HepG2 (cell line): ENCODE measurements around the gene PHLDB1. TPM values are rescaled to one million over a fixed set of nuclear protein-coding genes. Genes with fewer than 3 reads are reported as not detected.

Experiments used
- CENPX ChIP-seq: sonication (generic); formaldehyde crosslinking; IDR thresholded peaks from 2 replicates; pipeline ENCODE4 v1.9.0; 2021; ENCODE audit warnings: mild to moderate bottlenecking, missing genetic modification reagents, moderate library complexity
- HDAC1 ChIP-seq: sonication (generic); formaldehyde crosslinking; IDR thresholded peaks from 2 replicates; pipeline ENCODE4 v1.5.1; 2020; ENCODE audit warnings: mild to moderate bottlenecking, missing genetic modification reagents
- HHEX ChIP-seq: IDR thresholded peaks from 2 replicates; pipeline ENCODE4 v1.6.1; 2016; ENCODE audit warnings: control low read depth
- HNF4A ChIP-seq: sonication (generic); formaldehyde crosslinking; IDR thresholded peaks from 2 replicates; pipeline ENCODE4 v1.4.0; 2020; ENCODE audit warnings: missing genetic modification reagents
- JUNB ChIP-seq: sonication (generic); formaldehyde crosslinking; IDR thresholded peaks from 2 replicates; pipeline ENCODE4 v1.8.0; 2022; ENCODE audit warnings: missing genetic modification reagents, mild to moderate bottlenecking, borderline replicate concordance
- KMT2B ChIP-seq: IDR thresholded peaks from 2 replicates; pipeline ENCODE4 v1.6.1; 2016; ENCODE audit warnings: missing genetic modification reagents, missing compliant biosample characterization
- MEF2D ChIP-seq: sonication (generic); formaldehyde crosslinking; IDR thresholded peaks from 2 replicates; pipeline ENCODE4 v1.5.1; 2020; ENCODE audit warnings: mild to moderate bottlenecking, missing genetic modification reagents
- PAF1 ChIP-seq: IDR thresholded peaks from 2 replicates; pipeline ENCODE4 v1.6.1; 2016; ENCODE audit warnings: missing genetic modification reagents, missing compliant biosample characterization
- PAWR ChIP-seq: sonication (generic); formaldehyde crosslinking; IDR thresholded peaks from 2 replicates; pipeline ENCODE4 v1.4.0; 2020; ENCODE audit warnings: missing genetic modification reagents, mild to moderate bottlenecking, borderline replicate concordance
- SMAD1 ChIP-seq: sonication (generic); formaldehyde crosslinking; IDR thresholded peaks from 2 replicates; pipeline ENCODE4 v1.4.0; 2020; ENCODE audit warnings: missing genetic modification reagents, low read depth, mild to moderate bottlenecking, borderline replicate concordance
- TOPORS ChIP-seq: sonication (generic); formaldehyde crosslinking; IDR thresholded peaks from 2 replicates; pipeline ENCODE4 v1.8.0; 2023; ENCODE audit warnings: mild to moderate bottlenecking, missing genetic modification reagents
- USF2 ChIP-seq, 2 experiments: sonication (generic) in 1 of 2; formaldehyde crosslinking in 1 of 2; IDR thresholded peaks; 2 replicates each; pipeline versions ENCODE4 v1.5.1 to v1.6.1; 2011 to 2020; ENCODE audit warnings: borderline replicate concordance in 1 of 2, low read depth in 1 of 2, low read length in 1 of 2, mild to moderate bottlenecking in 1 of 2, missing genetic modification reagents in 1 of 2, moderate library complexity in 1 of 2
- ZBTB34 ChIP-seq: sonication (generic); formaldehyde crosslinking; IDR thresholded peaks from 2 replicates; pipeline ENCODE4 v1.8.0; 2022; ENCODE audit warnings: mild to moderate bottlenecking, missing genetic modification reagents
- ZFP37 ChIP-seq: sonication (generic); formaldehyde crosslinking; IDR thresholded peaks from 2 replicates; pipeline ENCODE4 v1.4.0; 2020; ENCODE audit warnings: missing genetic modification reagents, borderline replicate concordance
- ZMYM2 ChIP-seq: sonication (generic); formaldehyde crosslinking; IDR thresholded peaks from 2 replicates; pipeline ENCODE4 v1.8.0; 2022; ENCODE audit warnings: mild to moderate bottlenecking, missing genetic modification reagents
- ZMYM3 ChIP-seq: sonication (generic); formaldehyde crosslinking; IDR thresholded peaks from 2 replicates; pipeline ENCODE4 v1.5.1; 2020; ENCODE audit warnings: mild to moderate bottlenecking, missing genetic modification reagents
- ZNF180 ChIP-seq: sonication (generic); formaldehyde crosslinking; IDR thresholded peaks from 2 replicates; pipeline ENCODE4 v1.4.0; 2020; ENCODE audit warnings: low read depth, missing genetic modification reagents, borderline replicate concordance
- ZNF230 ChIP-seq: sonication (generic); formaldehyde crosslinking; IDR thresholded peaks from 2 replicates; pipeline ENCODE4 v1.4.0; 2020; ENCODE audit warnings: mild to moderate bottlenecking, missing genetic modification reagents
- ZNF256 ChIP-seq: sonication (generic); formaldehyde crosslinking; conservative IDR thresholded peaks from 2 replicates; pipeline ENCODE4 v1.4.0; 2020; ENCODE audit warnings: missing genetic modification reagents
- ZNF660 ChIP-seq: sonication (generic); formaldehyde crosslinking; IDR thresholded peaks from 2 replicates; pipeline ENCODE4 v1.5.1; 2020; ENCODE audit warnings: mild to moderate bottlenecking, low read depth, missing genetic modification reagents, borderline replicate concordance
- ZNF740 ChIP-seq: sonication (generic); formaldehyde crosslinking; IDR thresholded peaks from 2 replicates; pipeline ENCODE4 v1.4.0; 2020; ENCODE audit warnings: missing genetic modification reagents
- ZZZ3 ChIP-seq: sonication (generic); formaldehyde crosslinking; IDR thresholded peaks from 2 replicates; pipeline ENCODE4 v1.4.0; 2020; ENCODE audit warnings: missing genetic modification reagents, mild to moderate bottlenecking, borderline replicate concordance
- polyA plus RNA-seq, 8 experiments: library from polyadenylated mRNA; depleted of rRNA in 3 of 8; stranded (reverse) in 7 of 8; unstranded in 1 of 8; fragments of >200 nt; fragmentation: Illumina TruSeq in 4 of 8; extraction: Trizol in 4 of 8; gene quantifications; 2 replicates each; pipeline versions ENCODE4 v1.2.1 to v1.2.3, GENCODE V29; 2011 to 2016; ENCODE audit warnings: low read depth in 4 of 8, missing spikeins in 1 of 8, mixed read lengths in 1 of 8; ENCODE audit not compliant: insufficient read depth in 1 of 8
- total RNA-seq, 5 experiments: library from RNA; depleted of rRNA; stranded (reverse); fragments of >200 nt; fragmentation: Illumina TruSeq; extraction: Trizol; gene quantifications; 2 replicates each; pipeline ENCODE4 v1.2.3, GENCODE V29; 2016; ENCODE audit warnings: low read depth in 1 of 5
- TF ChIP-seq, protein P1 (sequence below): sonication (generic); formaldehyde crosslinking; IDR thresholded peaks from 2 replicates; pipeline ENCODE4 v1.8.0; 2022; ENCODE audit warnings: mild to moderate bottlenecking, missing genetic modification reagents, moderate library complexity
- TF ChIP-seq, protein P2 (sequence below): IDR thresholded peaks from 2 replicates; pipeline ENCODE4 v1.6.1; 2012; ENCODE audit warnings: inconsistent platforms
- TF ChIP-seq, protein P3 (sequence below): IDR thresholded peaks from 2 replicates; pipeline ENCODE4 v1.6.1; 2016; ENCODE audit warnings: control low read depth

PHLDB1 gene
- total and polyA plus RNA-seq, 2 of the 13 experiments (the other 11 are each of a cell fraction or from before 2014, with no cell fraction given): 13.8 to 14.2 TPM

DNA sequence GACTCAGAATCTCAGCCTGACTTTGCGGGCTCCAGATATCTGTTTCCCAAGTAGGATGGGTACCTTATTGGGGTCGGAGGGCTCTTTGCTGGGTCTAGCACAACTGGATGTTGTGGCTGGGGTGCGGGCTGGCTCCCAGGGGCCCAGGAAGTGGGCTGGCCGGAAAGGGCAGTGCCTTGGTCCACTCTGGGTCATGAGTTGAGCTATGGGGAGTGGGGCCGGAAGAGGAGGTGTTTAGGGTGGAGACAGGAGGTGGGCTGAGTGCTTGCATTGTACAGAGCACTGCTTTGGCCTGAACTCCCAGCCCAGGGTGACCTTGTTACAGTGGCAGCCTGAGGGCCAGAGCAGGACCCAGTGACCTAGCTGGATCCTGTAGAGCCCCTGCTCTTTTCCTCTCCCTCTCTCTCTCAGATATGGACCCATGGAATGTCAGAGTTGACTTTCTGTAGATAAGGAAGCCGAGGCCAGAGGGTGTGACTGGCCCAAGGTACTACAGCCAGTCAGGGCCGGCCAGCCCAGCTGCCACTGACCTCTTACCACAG, 13.2 kb downstream of the PHLDB1 start (continued):
- no peak for TF ChIP-seq USF2 (IDR thresholded peaks at IDR 0.05; ENCODE audit: low read depth, low read length)
- TF ChIP-seq USF2 (CRISPR knock-in tag; IDR thresholded peaks at IDR 0.05; ENCODE audit: borderline replicate concordance): no peak
- TF ChIP-seq TOPORS (CRISPR knock-in tag): no peak
- no peak; the same call in 1 of the 2 replicates for TF ChIP-seq ZZZ3 (CRISPR knock-in tag)
- no peak; the same call in 1 of the 2 replicates for TF ChIP-seq PAWR
- TF ChIP-seq, protein P1, sequence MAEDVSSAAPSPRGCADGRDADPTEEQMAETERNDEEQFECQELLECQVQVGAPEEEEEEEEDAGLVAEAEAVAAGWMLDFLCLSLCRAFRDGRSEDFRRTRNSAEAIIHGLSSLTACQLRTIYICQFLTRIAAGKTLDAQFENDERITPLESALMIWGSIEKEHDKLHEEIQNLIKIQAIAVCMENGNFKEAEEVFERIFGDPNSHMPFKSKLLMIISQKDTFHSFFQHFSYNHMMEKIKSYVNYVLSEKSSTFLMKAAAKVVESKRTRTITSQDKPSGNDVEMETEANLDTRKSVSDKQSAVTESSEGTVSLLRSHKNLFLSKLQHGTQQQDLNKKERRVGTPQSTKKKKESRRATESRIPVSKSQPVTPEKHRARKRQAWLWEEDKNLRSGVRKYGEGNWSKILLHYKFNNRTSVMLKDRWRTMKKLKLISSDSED: no peak
- TF ChIP-seq KMT2B (CRISPR knock-in tag): no peak; the same call in 1 of the 2 replicates
- TF ChIP-seq ZNF230 (CRISPR knock-in tag): peak; percentile 8; the same call in 1 of the 2 replicates
- peak; percentile 58; the same call in 1 of the 2 replicates for TF ChIP-seq ZMYM2 (CRISPR knock-in tag)
- TF ChIP-seq MEF2D (CRISPR knock-in tag): peak; percentile 68
- no peak; the same call in 1 of the 2 replicates for TF ChIP-seq ZNF740 (CRISPR knock-in tag)
- TF ChIP-seq CENPX (CRISPR knock-in tag): no peak
- TF ChIP-seq SMAD1 (CRISPR knock-in tag): no peak
- peak; percentile 33; the same call in 1 of the 2 replicates for TF ChIP-seq HDAC1 (CRISPR knock-in tag)
- TF ChIP-seq, protein P2, sequence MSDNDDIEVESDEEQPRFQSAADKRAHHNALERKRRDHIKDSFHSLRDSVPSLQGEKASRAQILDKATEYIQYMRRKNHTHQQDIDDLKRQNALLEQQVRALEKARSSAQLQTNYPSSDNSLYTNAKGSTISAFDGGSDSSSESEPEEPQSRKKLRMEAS: no peak
- no peak for TF ChIP-seq ZNF660
- no peak for TF ChIP-seq ZFP37 (CRISPR knock-in tag)
- no peak for TF ChIP-seq ZNF256
- TF ChIP-seq, protein P3, sequence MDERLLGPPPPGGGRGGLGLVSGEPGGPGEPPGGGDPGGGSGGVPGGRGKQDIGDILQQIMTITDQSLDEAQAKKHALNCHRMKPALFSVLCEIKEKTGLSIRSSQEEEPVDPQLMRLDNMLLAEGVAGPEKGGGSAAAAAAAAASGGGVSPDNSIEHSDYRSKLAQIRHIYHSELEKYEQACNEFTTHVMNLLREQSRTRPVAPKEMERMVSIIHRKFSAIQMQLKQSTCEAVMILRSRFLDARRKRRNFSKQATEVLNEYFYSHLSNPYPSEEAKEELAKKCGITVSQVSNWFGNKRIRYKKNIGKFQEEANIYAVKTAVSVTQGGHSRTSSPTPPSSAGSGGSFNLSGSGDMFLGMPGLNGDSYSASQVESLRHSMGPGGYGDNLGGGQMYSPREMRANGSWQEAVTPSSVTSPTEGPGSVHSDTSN (CRISPR knock-in tag): no peak
- TF ChIP-seq HNF4A (CRISPR knock-in tag): peak; percentile 60
- TF ChIP-seq PAF1 (CRISPR knock-in tag): no peak
- no peak for TF ChIP-seq HHEX (CRISPR knock-in tag)
- no peak for TF ChIP-seq ZNF180 (CRISPR knock-in tag)
- TF ChIP-seq JUNB (CRISPR knock-in tag): no peak
- no peak for TF ChIP-seq ZBTB34 (CRISPR knock-in tag)
- TF ChIP-seq ZMYM3: peak; percentile 58; the same call in 1 of the 2 replicates
